Measurements from ENCODE around the gene PRELID2.
"Not testable (repeated sequence)": the region's sequence is repeated elsewhere in the genome, so short reads cannot be mapped to it uniquely, and the experiment has no call there.

Gene PRELID2

DNA sequence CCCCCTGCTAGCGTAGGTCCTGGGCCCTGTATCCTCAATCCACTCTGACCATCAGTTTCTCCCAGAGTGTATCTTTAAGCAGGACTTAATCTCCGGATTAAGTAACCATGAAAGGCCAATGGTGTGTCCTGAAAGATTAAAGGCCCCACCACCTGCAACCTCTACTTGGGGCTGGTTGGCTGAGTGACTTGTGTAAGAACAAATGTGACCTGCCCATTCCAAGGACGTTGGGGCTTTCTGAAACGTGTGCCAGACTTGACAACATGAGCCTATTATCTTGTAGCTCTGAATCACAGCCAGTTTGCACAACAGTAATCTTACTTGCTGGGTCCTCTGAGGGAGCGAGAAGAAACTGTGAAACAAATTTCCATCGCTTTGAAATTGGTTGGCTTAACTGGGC lies 3.1 kb upstream of the PRELID2 start:
- DNase-seq = no peak

DNA sequence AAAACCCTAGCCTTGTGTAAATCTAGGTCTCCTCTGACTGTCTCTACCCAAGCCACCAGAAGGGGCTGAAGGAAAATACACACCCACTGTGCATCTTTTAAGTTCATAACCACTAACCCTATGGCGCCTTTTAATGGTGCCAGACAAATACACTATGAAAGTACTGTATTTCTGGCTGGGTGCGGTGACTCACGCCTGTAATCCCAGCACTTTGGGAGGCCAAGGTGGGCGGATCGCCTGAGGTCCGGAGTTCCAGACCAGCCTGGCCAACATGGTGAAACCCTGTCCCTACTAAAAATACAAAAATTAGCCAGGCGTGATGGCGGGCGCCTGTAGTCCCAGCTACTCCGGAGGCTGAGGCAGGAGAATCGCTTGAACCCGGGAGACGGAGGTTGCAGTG lies 1.1 kb upstream of the PRELID2 start:
- not testable (repeated sequence) for DNase-seq

- DNase-seq = no peak
These were observed 702 bp upstream of the PRELID2 start for GRCh38 chr5:145835848-145836239.

DNA sequence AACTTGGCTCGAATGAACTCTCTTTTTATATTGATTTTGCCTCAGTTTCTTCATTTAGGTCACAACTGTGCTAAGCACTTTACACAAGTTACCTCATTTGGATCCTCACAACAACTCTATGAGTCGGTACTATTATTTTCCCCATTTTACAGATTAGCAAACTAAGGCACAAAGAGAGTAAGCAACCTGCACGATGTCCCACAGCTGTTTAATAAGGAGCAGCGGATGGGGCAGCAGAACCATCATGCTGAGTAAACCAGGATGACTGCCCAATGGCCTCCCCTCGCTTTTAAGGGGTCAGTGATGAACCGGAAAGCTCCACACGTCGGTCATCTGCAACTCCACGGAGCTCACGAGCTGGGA lies 607 bp downstream of the PRELID2 start:
- no peak for DNase-seq

GRCh38 chr5:145833631-145834200 lies 1.4 kb downstream of the PRELID2 start:
- no peak for DNase-seq

GRCh38 chr5:145830594-145830993 lies 4.5 kb downstream of the PRELID2 start:
- no peak for DNase-seq

DNA sequence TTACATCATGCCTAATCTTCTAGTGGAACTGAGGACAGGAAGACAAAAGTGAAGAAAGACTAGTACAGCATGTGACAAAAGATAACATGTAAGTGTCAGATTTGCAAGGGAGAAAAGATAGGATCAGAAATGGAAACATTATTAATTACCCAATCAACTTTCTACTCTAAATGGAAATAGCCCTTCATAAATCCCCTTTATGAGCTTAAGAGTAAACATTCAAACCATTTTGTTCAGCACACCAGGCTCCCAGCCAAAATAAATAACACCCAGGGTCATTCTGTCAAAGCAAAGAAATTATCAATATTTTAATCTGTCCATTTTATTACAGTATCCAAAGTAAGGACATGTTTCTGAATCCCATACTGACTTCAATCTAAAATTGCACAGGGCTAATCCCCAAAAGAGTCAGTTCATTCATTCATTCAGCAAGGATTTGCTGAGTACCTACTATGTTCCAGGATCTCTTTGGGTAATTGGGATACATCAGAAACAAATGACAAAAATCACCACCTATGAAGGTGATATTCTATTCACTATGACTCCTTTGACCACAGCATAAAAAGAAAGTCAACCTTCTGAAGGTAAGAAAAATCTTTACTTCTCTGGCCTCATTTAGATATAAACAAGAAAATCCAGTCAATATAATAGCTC lies 5.3 kb downstream of the PRELID2 start:
- DNase-seq = no peak

DNA sequence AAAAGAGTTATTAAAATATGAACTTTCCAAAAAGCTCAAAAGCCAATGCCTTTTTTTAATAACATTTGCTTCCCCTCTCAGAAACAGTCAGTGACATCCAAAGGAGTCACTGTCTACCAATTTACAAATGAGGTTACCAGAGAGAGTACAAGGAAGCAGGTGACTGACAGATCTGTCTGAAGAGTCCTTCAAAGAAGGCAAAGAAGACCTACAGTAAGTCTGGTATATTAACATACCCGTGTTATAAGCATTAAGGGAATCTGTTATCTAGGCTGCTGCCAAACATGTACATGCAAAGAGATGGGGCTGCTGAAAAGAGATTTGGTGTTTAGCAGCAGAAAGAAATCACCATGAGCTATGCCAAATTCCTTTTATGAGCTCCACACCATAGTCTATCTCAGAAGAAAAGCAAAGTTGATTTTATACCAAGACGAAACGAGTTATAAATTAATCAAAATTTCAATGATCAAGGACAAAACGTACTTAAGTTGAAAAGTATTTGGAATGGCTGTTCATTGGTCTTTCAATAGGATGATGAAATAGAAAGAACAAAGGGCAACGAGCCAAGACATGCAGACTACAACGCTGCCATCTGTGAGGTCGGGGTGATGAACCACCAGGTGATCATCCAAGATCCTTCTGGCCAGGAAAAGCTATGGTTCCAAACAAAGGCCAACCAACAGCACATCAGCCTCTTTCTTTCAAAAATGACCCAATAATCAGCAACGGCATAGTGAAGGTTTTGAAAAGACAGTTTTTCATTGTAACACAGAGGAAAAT lies 8.1 kb downstream of the PRELID2 start:
- DNase-seq = no peak

GRCh38 chr5:145825751-145826180 lies 9.4 kb downstream of the PRELID2 start:
- peak; percentile 61 for DNase-seq

GRCh38 chr5:145824040-145824439 lies 11.1 kb downstream of the PRELID2 start:
- DNase-seq = no peak

DNA sequence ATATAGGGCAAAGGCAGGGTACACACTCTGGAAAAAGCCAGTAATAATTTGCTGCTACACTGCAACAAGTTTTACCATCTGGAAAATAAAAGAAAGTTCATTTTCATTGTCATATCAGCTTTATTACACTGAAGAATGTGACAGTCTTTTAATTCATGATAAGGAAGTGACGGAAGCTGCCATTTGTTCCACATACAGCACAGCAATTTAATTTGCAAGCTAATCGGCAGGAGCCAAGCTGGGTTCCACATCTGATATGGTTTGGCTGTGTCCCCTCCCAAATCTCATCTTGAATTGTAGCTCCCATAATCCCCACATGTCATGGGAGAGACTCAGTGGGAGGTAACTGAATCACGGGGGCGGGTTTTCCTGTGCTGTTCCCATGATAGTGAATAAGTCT lies 16.5 kb downstream of the PRELID2 start:
- DNase-seq = no peak

- DNase-seq = no peak
These were observed 22.3 kb downstream of the PRELID2 start for GRCh38 chr5:145812877-145813276.

- peak; percentile 23 for DNase-seq
These were observed 23.1 kb downstream of the PRELID2 start for GRCh38 chr5:145811834-145812625.

DNA sequence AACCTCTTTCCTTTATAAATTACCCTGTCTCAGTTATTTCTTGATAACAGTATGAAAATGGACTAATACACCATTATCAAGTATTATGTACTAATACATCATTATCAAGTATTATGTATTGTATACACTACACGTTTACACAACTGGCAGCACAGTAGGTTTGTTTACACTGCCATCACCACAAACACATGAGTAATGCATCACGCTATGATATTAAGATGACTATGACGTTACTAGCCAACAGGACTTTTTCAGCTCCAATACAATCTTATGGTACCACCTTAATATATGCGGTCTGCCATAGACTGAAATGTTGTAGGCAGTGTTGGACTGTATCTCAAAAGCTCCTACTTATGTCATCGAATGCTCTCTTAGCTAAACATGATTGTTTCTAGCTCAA lies 28.2 kb downstream of the PRELID2 start:
- DNase-seq = no peak

DNA sequence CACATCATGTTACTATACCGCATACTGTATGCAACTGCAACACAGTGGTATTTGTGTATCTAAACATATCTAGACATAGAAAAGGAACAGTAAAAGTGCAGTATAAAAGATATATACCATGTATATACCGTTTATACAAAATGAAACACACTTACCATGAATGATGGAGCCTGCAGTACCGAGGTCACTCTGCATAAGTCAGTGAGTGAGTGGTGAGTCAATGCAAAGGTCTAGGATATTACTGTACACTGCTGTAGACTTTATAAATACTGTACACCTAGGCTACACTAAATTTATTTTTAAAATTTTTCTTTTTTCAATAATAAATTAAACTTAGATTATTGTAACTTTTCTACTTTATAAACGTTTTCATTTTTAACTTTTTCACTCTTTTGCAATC lies 29.3 kb downstream of the PRELID2 start:
- DNase-seq = no peak

GRCh38 chr5:145804701-145805100 lies 30.4 kb downstream of the PRELID2 start:
- no peak for DNase-seq

DNA sequence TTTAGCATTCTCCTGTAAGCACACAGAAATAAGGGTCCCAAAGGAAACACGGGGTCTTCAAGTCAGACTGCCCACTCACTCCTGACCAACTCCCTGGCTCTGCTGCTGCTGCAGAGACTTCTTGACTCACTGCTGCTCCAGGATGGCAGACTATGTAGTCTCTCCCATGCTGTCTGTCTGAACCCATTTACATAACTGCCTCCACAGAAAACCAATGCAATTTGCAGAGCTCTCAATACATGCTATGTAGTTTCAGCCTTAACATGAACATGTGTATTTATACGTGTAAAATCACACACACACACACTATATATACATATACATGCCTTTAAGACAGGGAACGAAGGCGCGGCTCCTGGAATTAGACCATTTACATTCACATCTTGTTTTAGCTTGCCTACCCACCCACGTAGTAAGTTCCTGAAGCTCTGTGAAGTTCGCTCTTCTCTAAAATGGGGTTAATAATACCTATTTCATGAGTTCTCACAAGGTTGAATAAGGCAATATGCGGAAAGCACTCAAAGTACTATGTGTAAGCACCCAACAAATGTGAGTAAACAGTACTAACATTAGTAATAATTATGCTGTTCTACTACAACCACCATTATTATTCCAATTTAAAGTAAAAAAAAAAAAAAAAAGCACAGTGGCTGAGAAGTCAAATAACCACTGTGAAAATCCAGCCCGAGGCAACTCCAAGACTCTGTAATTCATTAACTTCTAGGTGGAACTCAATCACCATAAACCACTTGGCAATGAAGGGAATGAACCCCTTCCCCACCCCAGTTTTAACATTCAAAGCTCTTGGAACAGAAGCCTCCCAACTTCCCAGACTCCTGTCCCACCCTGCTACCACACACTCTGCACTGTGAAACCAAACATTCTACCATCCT lies 31.8 kb downstream of the PRELID2 start:
- DNase-seq = no peak

GRCh38 chr5:145801195-145801594 lies 33.9 kb downstream of the PRELID2 start:
- DNase-seq = no peak

DNA sequence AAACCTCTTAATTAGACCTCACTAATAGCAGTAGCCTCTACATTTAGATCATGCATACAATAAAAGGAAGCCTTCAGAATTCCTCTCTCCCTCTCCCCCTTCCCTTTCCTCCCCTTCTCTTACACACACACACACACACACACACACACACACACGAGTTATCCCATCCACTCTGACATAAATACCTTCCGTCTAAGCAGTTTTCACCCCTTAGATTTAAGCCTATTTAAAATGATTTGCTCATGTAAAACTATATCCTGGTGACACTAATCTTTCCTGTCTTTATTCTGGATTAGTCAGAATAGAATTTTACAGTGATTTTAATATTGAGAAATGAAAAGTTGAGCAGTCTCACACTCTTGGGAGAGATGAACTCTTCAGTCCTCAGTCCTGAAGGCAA lies 35.0 kb downstream of the PRELID2 start:
- DNase-seq = no peak

DNA sequence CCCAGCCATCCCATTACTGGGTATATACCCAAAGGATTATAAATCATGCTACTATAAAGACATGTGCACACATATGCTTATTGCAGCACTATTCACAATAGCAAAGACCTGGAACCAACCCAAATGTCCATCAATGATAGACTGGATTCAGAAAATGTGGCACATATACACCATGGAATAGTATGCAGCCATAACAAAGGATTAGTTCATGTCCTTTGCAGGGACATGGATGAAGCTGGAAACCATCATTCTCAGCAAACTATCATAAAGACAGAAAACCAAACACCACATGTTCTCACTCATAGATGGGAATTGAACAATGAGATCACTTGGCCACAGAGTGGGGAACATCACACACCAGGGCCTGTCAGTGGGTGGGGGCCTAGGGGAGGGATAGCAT lies 36.6 kb downstream of the PRELID2 start:
- not testable (repeated sequence) for DNase-seq

GRCh38 chr5:145797336-145797735 lies 37.8 kb downstream of the PRELID2 start:
- DNase-seq = no peak

DNA sequence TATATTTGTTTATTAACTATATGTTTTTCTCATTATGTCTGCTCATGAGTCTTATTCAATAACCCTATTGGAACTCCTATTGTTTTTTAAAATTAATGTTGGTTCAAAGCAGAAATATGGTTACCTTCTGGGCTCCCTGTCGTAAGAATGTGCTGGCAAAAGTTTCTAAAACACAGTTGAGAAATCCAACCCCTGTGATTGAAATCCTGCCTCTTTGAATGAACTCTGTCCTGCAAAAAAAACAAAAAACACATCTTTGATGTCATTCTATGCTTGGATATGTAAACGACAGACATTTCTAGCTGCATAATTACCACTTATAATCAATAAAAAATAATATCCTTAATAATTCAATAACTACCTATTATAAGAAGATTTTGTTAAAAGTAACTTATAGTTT lies 38.8 kb downstream of the PRELID2 start:
- DNase-seq = no peak
